IPS DF 6.9 (cell line): ENCODE data around the gene SHKBP1.
"Not testable (repeated sequence)": the region's sequence is repeated elsewhere in the genome, so short reads cannot be mapped to it uniquely, and the experiment has no call there.

Experiments
- DNase-seq: peaks from one replicate; pipeline ENCODE4 v3.0.0-alpha.2; 2013; ENCODE audit warnings: low read depth, low spot score
- H3K27ac ChIP-seq: one replicate; pipeline ENCODE4 v1.5.1; 2013; ENCODE audit warnings: low read length, control low read depth
- H3K27me3 ChIP-seq: 2 replicates; pipeline ENCODE4 v1.6.1; 2013; ENCODE audit warnings: mild to moderate bottlenecking, low read length; ENCODE audit not compliant: control insufficient read depth, insufficient read depth
- H3K36me3 ChIP-seq: 2 replicates; pipeline ENCODE4 v1.6.1; 2013; ENCODE audit warnings: low read length; ENCODE audit not compliant: control insufficient read depth, insufficient read depth
- H3K4me1 ChIP-seq: 2 replicates; pipeline ENCODE4 v1.6.1; 2013; ENCODE audit warnings: low read length; ENCODE audit not compliant: control insufficient read depth, insufficient read depth
- H3K4me3 ChIP-seq: 2 replicates; pipeline ENCODE4 v1.5.1; 2013; ENCODE audit warnings: mild to moderate bottlenecking, low read length
- H3K9me3 ChIP-seq: 2 replicates; pipeline ENCODE4 v1.6.1; 2013; ENCODE audit warnings: low read length, inconsistent platforms; ENCODE audit not compliant: control insufficient read depth, insufficient read depth
- WGBS: extraction: QIAGEN DNeasy Blood & Tissue Kit; methylation state at CpG from one replicate; pipeline ENCODE4 v1.1.7; 2013; ENCODE audit warnings: mixed read lengths, missing lambda C conversion rate; ENCODE audit not compliant: insufficient read length, insufficient coverage; 5-methylcytosine and 5-hydroxymethylcytosine counted together

The SHKBP1 gene

DNA sequence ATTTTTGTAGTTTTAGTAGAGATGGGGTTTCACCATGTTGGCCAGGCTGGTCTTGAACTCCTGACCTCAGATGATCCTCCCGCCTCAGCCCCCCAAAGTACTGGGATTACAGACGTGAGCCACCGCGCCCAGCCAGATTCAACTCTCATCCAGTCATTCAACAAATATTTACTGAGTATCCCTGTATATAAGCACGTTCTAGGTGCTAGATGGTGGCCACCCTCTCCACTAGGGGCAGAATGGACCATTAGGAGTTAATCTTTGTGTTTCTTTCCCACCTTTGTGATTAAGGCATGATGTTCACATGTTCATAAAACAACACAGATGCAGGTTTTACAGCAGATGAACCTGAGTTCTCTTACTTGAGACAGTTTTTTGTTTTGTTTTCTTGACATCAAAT lies 7.3 kb downstream of the SHKBP1 start:
- H3K27ac ChIP-seq: no peak overlapping the region
- no peak overlapping the region for H3K4me3 ChIP-seq
- DNase-seq: no peak
- WGBS: no CpG with 5 or more reads among the region's 5 CpGs
- no peaks in the 10 kb centered on the region for H3K27me3 ChIP-seq
- H3K4me1 ChIP-seq: no peaks in the 10 kb centered on the region
- H3K9me3 ChIP-seq: no peaks in the 10 kb centered on the region
- H3K36me3 ChIP-seq: peaks cover 19% of the 10 kb centered on the region

DNA sequence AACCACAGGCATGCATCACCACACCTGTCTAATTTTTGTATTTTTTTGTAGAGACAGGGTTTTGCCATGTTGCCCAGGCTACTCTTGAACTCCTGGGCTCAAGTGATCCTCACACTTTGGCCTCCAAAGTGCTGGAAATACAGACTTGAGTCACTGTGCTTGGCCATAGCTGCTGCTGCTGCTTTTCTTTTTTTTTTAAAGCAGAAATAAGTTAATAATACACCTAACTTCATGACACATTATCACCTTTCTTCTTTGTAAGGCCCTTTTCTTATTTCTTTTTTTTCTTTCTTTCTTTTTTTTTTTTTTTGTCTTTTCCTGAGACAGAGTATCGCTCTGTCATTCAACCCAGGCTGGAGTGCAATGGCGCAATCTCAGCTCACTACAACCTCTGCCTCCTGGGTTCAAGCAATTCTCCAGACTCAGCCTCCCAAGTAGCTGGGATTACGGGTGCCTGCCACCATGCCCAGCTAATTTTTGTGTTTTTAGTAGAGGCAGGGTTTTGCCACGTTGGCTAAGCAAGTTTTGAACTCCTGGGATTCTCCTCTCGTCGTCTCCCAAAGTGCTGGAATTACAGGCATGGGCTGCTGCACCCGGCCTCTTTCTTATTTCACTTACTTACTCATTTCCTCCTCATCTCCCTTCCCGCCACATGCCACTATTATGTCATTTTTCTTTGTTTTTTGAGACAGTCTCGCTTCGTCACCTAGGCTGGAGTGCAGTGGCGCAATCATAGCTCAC lies 8.7 kb downstream of the SHKBP1 start:
- Histone ChIP-seq H3K36me3 (peaks cover 13% of the 10 kb centered on the region), H3K4me1 (no peaks in the 10 kb centered on the region), H3K4me3 (no peak overlapping the region), H3K27ac (no peak overlapping the region), H3K27me3 (no peaks in the 10 kb centered on the region), H3K9me3 (no peaks in the 10 kb centered on the region)
- DNase-seq: no peak
- WGBS: 100% methylated on average over 1 of the region's 11 CpGs

DNA sequence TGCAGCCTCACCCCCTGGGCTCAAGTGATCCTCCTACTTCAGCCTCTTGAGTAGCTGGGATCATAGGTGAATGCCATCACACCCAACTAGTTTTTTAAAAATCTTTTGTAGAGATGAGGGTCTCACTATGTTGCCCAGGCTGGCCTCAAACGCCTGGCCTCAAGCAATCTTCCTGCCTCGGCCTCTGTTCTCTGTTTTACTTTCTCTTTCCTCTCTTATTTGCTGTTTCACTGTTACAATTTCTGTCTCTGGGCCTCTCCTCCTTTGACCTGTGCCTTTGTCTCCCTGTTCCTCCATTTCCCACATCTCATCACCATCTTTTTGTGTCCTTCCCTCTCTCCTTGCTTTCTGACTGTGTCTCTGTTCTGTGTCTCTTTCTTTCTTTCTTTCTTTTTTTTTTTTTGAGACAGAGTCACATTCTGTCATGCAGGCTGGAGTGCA lies 9.3 kb downstream of the SHKBP1 start:
- Histone ChIP-seq H3K27ac (no peak overlapping the region), H3K4me3 (no peak overlapping the region), H3K36me3 (peaks cover 10% of the 10 kb centered on the region), H3K4me1 (no peaks in the 10 kb centered on the region), H3K9me3 (no peaks in the 10 kb centered on the region), H3K27me3 (no peaks in the 10 kb centered on the region)
- DNase-seq: no peak
- WGBS: no CpG with 5 or more reads among the region's 2 CpGs

GRCh38 chr19:40586611-40587010 lies 9.9 kb downstream of the SHKBP1 start:
- no peaks in the 10 kb centered on the region for H3K27me3 ChIP-seq
- no peak for DNase-seq
- no peaks in the 10 kb centered on the region for H3K4me1 ChIP-seq
- no CpG with 5 or more reads among the region's 14 CpGs for WGBS
- H3K36me3 ChIP-seq: peaks cover 10% of the 10 kb centered on the region
- no peak overlapping the region for H3K4me3 ChIP-seq
- H3K9me3 ChIP-seq: no peaks in the 10 kb centered on the region
- no peak overlapping the region for H3K27ac ChIP-seq

DNA sequence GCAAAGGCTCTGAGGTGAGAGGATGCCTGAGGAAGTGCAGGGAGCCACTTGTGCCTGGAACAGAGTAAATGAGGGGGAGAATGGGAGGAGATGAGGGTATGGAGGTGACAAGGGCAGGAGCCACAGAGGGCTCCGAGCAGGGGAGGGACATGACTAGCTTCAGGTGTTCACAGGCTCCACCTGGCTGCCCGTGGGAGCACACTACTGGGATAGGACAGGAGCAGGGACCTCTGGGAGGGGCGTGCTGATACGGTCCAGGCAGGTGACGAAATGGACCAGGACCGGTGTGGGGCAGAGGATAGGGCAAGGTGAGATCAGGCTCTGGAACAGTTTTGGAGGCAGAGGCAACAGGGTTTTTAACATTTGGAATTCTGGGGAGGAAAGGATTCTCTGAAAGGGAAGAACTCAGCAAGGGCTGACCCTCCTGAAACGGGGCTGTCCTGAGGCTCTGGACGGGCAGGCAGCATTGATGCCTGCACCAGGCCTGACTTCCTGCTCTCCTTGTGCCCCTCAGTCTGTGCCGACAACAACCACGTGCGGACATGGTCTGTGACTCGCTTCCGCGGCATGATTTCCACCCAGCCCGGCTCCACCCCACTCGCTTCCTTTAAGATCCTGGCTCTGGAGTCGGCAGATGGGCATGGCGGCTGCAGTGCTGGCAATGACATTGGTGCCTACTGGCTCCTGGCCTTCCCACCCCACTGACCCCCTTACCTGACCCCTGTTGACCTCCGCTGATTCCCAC lies 11.6 kb downstream of the SHKBP1 start:
- DNase-seq: no peak
- Histone ChIP-seq H3K4me3 (no peak overlapping the region), H3K27ac (no peak overlapping the region), H3K27me3 (no peaks in the 10 kb centered on the region), H3K4me1 (no peaks in the 10 kb centered on the region), H3K36me3 (peaks cover 10% of the 10 kb centered on the region), H3K9me3 (no peaks in the 10 kb centered on the region)
- WGBS: no CpG with 5 or more reads among the region's 19 CpGs

- WGBS: no CpG with 5 or more reads among the region's 9 CpGs
- H3K9me3 ChIP-seq: no peaks in the 10 kb centered on the region
- DNase-seq: no peak
- peaks cover 10% of the 10 kb centered on the region for H3K36me3 ChIP-seq
- H3K27ac ChIP-seq: no peak overlapping the region
- H3K4me1 ChIP-seq: no peaks in the 10 kb centered on the region
- H3K4me3 ChIP-seq: no peak overlapping the region
- H3K27me3 ChIP-seq: no peaks in the 10 kb centered on the region
Observed at GRCh38 chr19:40588926-40589569, 12.4 kb downstream of the SHKBP1 start.

GRCh38 chr19:40589591-40590429 lies 13.1 kb downstream of the SHKBP1 start:
- Histone ChIP-seq H3K36me3 (peaks cover 10% of the 10 kb centered on the region), H3K9me3 (no peaks in the 10 kb centered on the region), H3K4me1 (peaks cover 3% of the 10 kb centered on the region; the same call in 1 of the 2 replicates), H3K4me3 (no peak overlapping the region), H3K27me3 (no peaks in the 10 kb centered on the region), H3K27ac (no peak overlapping the region)
- no CpG with 5 or more reads among the region's 26 CpGs for WGBS
- no peak for DNase-seq

GRCh38 chr19:40590464-40591265 lies 14.0 kb downstream of the SHKBP1 start:
- H3K27ac ChIP-seq: no peak overlapping the region
- H3K4me3 ChIP-seq: no peak overlapping the region
- no peak for DNase-seq
- H3K9me3 ChIP-seq: no peaks in the 10 kb centered on the region
- no CpG with 5 or more reads among the region's 22 CpGs for WGBS
- peaks cover 10% of the 10 kb centered on the region for H3K36me3 ChIP-seq
- H3K27me3 ChIP-seq: no peaks in the 10 kb centered on the region
- peaks cover 5% of the 10 kb centered on the region; the same call in 1 of the 2 replicates for H3K4me1 ChIP-seq

GRCh38 chr19:40591724-40592123 lies 15.1 kb downstream of the SHKBP1 start:
- H3K27me3 ChIP-seq, DNase-seq, H3K27ac ChIP-seq, H3K9me3 ChIP-seq, H3K4me1 ChIP-seq, H3K36me3 ChIP-seq, H3K4me3 ChIP-seq: not testable (repeated sequence)
- WGBS: no CpG with 5 or more reads among the region's 4 CpGs
